Testis (tissue), 3 donors: Measurements from ENCODE around the gene ARID1B. TPM values are rescaled to one million over a fixed set of nuclear protein-coding genes. Genes with fewer than 3 reads are reported as not detected.

ENCODE experiments used
- DNase-seq: peaks from one replicate; pipeline ENCODE4 v3.0.0-alpha.2; 2019
- H3K27ac ChIP-seq, 2 donors: fragments of 200-600 bp; sonication (generic); one replicate each; pipeline ENCODE4 v1.5.1; 2019
- H3K27me3 ChIP-seq: fragments of 200-600 bp; sonication (generic); one replicate; pipeline ENCODE4 v1.5.1; 2019
- H3K36me3 ChIP-seq: fragments of 200-600 bp; sonication (generic); one replicate; pipeline ENCODE4 v1.5.1; 2017; ENCODE audit warnings: low read depth; ENCODE audit errors: missing control alignments
- H3K4me1 ChIP-seq: fragments of 200-600 bp; sonication (generic); one replicate; pipeline ENCODE4 v1.5.1; 2019
- H3K4me3 ChIP-seq, 2 donors: fragments of 200-600 bp; sonication (generic); one replicate each; pipeline ENCODE4 v1.5.1; 2017 to 2019
- H3K9me3 ChIP-seq: fragments of 200-600 bp; sonication (generic); one replicate; pipeline ENCODE4 v1.5.1; 2017
- POLR2A ChIP-seq: fragments of 450-650 bp; IDR thresholded peaks from one replicate; pipeline ENCODE4 v1.6.1; 2017; ENCODE audit warnings: antibody characterized with exemption, mild to moderate bottlenecking, moderate library complexity
- WGBS, 2 donors: methylation state at CpG; one replicate each; pipeline ENCODE4 v1.1.5; 2018; 5-methylcytosine and 5-hydroxymethylcytosine counted together
- intact Hi-C: fragments of 100-400 bp; cut with DNase I; formaldehyde crosslinking; loops from one replicate; pipeline ENCODE4 v1.15.1; 2023; ENCODE audit warnings: low total_unique reads
- polyA plus RNA-seq: library from polyadenylated mRNA; stranded (reverse); fragments of 350-450 nt; fragmentation: Illumina TruSeq; extraction: RNeasy Lipid Tissue Mini Kit (QIAGEN cat#74804); gene quantifications from one replicate; pipeline ENCODE4 v1.2.3, GENCODE V29; 2014; ENCODE audit warnings: low read depth, low replicate concordance; ENCODE audit not compliant: insufficient read depth
- total RNA-seq, 2 donors: library from RNA; depleted of rRNA; stranded (reverse); fragments of >200 nt; gene quantifications; one replicate each; pipeline ENCODE4 v1.2.3, GENCODE V29; 2016
- TF ChIP-seq, protein P1 (sequence below), 3 experiments: fragments of 450-650 bp in 2 of 3; fragments of 200-600 bp in 1 of 3; sonication (generic) in 1 of 3; IDR thresholded peaks; one replicate each; pipeline ENCODE4 v1.5.1; 2016 to 2019; ENCODE audit warnings: antibody characterized with exemption in 3 of 3, mild to moderate bottlenecking in 2 of 3, moderate library complexity in 1 of 3

ARID1B gene
- total and polyA plus RNA-seq, 3 donors from 2014 or later: 26.2 to 126 (median 103) TPM

GRCh38 chr6:157209865-157210530, 432.8 kb downstream of the ARID1B start:
- Histone ChIP-seq H3K27me3 (no peaks in the 10 kb centered on the region), H3K9me3 (no peaks in the 10 kb centered on the region), H3K27ac (no peak overlapping the region), H3K4me3 (no peak overlapping the region), H3K36me3 (no peaks in the 10 kb centered on the region), H3K4me1 (no peaks in the 10 kb centered on the region)
- WGBS, 2 donors: 88 to 89% methylated on average over 10 of the region's 10 CpGs
- TF ChIP-seq, protein P1, sequence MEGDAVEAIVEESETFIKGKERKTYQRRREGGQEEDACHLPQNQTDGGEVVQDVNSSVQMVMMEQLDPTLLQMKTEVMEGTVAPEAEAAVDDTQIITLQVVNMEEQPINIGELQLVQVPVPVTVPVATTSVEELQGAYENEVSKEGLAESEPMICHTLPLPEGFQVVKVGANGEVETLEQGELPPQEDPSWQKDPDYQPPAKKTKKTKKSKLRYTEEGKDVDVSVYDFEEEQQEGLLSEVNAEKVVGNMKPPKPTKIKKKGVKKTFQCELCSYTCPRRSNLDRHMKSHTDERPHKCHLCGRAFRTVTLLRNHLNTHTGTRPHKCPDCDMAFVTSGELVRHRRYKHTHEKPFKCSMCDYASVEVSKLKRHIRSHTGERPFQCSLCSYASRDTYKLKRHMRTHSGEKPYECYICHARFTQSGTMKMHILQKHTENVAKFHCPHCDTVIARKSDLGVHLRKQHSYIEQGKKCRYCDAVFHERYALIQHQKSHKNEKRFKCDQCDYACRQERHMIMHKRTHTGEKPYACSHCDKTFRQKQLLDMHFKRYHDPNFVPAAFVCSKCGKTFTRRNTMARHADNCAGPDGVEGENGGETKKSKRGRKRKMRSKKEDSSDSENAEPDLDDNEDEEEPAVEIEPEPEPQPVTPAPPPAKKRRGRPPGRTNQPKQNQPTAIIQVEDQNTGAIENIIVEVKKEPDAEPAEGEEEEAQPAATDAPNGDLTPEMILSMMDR (IDR thresholded peaks at IDR 0.05): no peak
- no peak for TF ChIP-seq POLR2A
- no peak for DNase-seq
- intact Hi-C loops: no loop called here

DNA sequence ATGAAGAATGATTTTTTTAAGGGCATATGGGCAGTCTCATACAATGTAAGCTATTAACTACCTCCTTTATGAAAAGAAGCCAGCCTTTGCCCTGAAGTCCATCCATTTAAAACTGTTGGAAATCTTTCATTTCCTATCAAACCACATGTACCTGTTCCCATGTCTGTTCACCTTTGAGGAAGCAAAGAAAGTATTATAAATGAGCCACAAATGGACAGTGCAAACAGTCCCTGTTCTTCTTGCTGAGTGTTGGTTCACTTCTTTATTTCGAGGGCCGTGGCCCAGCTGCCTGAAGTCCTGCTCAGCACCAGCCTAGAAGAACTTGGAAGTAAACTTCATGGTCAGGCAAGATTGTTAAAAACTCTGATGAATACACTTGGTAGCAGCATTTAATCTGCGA, 433.8 kb downstream of the ARID1B start:
- Histone ChIP-seq H3K36me3 (no peaks in the 10 kb centered on the region), H3K4me3 (no peak overlapping the region), H3K27ac (no peak overlapping the region), H3K27me3 (no peaks in the 10 kb centered on the region), H3K9me3 (no peaks in the 10 kb centered on the region), H3K4me1 (no peaks in the 10 kb centered on the region)
- TF ChIP-seq, protein P1 (IDR thresholded peaks at IDR 0.05): no peak
- TF ChIP-seq POLR2A: no peak
- intact Hi-C loops: no loop called here
- WGBS, 2 donors: 98% methylated on average over 3 of the region's 3 CpGs
- DNase-seq: no peak

- Histone ChIP-seq H3K4me3 (no peak overlapping the region), H3K4me1 (no peaks in the 10 kb centered on the region), H3K27ac (no peak overlapping the region), H3K27me3 (no peaks in the 10 kb centered on the region), H3K9me3 (no peaks in the 10 kb centered on the region), H3K36me3 (no peaks in the 10 kb centered on the region)
- TF ChIP-seq, protein P1 (IDR thresholded peaks at IDR 0.05): no peak
- no peak for TF ChIP-seq POLR2A
- 77% methylated on average over 11 of the region's 11 CpGs for WGBS, 2 donors
- intact Hi-C loops: no loop called here
- no peak for DNase-seq
Observed at GRCh38 chr6:157211603-157212455, 434.7 kb downstream of the ARID1B start.

- H3K36me3 ChIP-seq: no peaks in the 10 kb centered on the region
Observed at GRCh38 chr6:157213426-157213825, 436.2 kb downstream of the ARID1B start.

More at GRCh38 chr6:157213426-157213825, 436.2 kb downstream of the ARID1B start:
- no peaks in the 10 kb centered on the region for H3K27me3 ChIP-seq
- TF ChIP-seq, protein P1 (IDR thresholded peaks at IDR 0.05): no peak
- no peak for TF ChIP-seq POLR2A
- H3K4me3 ChIP-seq: no peak overlapping the region
- no peaks in the 10 kb centered on the region for H3K4me1 ChIP-seq
- intact Hi-C loops: no loop called here
- no peak for DNase-seq
- no peak overlapping the region for H3K27ac ChIP-seq
- no peaks in the 10 kb centered on the region for H3K9me3 ChIP-seq
- 95 to 97% methylated on average over 9 of the region's 9 CpGs for WGBS, 2 donors
